HUDEP-2 (cell line): ENCODE data around the gene ERBB4.
"Not testable (repeated sequence)": the region's sequence is repeated elsewhere in the genome, so short reads cannot be mapped to it uniquely, and the experiment has no call there.

ENCODE experiments used
- DNase-seq, 76 experiments: peaks; one replicate each; lab custom pipeline; 2025; ENCODE audit not compliant: unreplicated experiment in 76 of 76; lab: John Stamatoyannopoulos, UW

The ERBB4 gene

DNA sequence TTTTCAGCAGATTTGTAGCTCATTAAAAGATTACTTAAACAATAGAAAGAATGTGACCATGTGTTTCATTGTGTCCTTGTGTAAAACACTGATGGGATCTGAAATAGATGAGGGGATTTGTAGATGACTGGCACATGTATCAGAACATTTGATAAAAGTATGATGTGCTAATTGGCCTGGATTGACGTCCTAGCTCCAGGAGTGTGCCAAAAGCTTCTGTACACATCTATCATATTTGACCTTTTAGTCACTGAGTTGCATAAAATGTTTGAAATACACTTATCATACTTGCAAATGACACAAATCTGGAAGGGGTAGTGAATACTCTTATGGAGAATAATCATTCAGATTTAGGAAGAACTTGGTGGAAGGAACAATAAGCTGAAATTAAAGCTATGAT is 778.5 kb downstream of the ERBB4 start:
- DNase-seq: no peak

DNA sequence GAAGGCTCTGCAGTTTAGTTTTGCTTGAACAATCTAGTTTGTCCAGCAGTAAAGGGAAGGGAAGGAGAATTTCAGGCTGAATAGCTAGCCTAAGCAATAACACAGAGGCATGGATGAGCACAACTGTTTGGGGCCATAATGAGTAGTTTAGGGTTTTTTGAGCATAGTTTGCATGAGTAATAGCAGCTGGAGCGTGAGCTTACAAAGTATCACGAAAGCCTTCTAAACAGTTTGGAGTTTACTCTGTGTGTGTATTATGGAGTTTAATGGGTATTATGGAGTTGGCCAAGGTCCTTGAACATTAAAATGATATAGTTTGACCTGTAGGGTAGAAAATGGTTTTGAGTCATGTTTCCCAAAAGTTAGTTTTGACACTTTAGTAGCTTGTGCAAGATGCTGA is 782.3 kb downstream of the ERBB4 start:
- DNase-seq: no peak

DNA sequence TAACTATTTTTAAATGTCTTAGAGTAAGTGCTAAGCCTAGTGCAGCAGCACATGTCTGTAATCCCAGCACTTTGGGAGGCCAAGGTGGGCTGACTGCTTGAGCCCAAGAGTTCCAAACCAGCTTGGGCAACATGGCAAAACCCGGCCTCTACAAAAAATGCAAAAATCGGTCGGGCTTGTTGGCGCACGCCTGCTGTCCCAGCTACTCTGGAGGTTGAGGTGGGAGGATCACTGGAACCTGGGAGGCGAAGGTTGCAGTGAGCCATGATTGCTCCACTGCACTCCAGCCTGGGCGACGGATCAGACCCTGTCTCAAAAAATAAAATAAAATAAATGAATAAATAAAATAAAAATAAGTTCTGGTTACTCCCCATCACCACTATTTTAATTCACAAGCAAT is 783.4 kb downstream of the ERBB4 start:
- DNase-seq: no peak

DNA sequence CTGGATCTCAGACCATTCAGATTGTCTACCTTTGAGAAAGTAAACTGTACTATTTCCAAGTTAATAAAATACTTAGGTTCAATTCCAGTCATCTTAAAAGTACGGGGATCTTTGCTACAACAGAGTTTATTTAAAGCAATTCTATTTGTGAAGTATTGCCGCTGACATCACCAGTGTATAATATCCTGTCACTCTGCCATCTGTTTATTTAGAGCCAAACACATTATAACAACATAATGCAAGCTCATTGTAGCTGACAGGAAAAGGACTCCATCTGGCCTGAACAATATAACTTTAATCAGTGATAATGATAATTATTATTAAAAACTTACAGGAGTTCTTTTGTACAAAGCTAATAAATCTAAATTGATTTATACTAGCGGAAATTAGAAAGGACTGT is 786.8 kb downstream of the ERBB4 start:
- no peak for DNase-seq

DNA sequence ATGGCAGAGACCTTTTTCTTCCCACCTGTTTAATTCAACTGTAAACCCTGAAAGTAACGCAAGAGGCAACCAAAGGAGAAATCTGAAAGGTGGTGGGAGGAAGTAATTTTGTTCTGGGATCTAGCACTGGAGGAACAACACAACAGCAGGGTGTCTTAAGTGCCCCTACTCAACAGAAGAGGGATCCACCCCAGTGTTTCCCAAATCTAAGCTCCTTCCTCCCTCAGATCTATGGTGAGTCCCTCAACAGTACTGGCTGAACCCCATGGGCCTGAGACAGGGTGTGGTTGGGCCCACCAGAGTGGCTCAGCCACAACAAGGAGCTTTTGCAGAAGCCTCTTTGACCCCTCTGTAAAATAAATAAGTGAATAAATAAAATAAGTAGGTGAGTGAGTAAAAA is 790.3 kb downstream of the ERBB4 start:
- no peak for DNase-seq

DNA sequence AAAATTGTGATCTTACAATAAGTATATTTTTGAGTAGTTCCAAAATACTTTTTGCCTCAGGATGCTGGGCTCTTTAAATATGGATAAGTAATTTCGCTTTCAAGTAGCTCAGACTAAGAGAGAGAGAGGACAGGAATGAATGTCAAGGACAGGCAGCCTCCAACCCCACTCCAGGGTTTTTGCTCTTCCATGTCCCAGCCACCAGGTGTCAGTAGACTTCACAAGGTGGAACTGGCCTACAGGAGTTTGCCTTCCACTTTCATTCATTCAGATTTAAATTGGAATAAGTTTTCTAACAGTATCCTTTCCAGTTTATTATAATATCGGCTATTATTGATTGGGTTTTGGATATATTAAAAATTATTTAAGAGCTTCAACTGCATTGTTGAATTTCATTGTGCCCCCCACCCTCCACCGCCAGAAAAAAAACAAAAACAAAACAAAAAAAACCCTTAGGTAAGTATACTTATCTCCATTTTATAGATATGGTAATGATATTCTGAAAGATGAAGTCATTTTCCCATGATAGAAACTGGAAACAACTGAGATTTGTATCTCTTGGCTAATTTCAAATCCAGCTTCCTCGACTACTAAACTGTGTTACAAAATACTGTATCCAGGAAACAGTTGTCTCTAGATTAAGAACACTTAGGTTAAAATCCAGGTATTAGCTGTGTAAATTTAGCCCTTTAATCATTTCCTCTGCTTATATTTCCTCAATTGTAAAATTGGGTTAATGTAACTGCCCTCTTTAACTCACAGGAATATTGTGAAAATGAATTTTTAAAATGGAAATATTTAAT is 793.1 kb downstream of the ERBB4 start:
- peak in 47 of 76 experiments; percentile 1 to 64 (median 22) for DNase-seq

DNA sequence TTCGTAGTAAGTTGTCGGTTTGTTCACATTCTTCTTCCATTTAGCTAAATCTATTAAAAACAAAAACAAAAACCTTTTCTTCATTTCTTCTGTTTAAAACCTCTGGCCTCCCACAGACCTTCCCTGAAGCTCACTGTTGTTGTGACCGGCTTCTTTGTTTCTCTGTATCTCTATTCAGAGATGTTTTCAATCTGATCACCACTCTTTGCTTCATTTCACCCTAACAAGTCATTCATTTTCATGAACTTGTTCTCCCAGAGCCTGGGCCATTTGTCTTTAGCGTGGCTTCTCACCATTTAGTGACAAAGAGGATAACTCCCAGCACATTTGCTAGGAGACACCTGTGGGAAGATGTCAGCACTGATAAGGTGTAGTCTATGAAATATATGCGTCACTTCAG is 794.2 kb downstream of the ERBB4 start:
- no peak for DNase-seq

DNA sequence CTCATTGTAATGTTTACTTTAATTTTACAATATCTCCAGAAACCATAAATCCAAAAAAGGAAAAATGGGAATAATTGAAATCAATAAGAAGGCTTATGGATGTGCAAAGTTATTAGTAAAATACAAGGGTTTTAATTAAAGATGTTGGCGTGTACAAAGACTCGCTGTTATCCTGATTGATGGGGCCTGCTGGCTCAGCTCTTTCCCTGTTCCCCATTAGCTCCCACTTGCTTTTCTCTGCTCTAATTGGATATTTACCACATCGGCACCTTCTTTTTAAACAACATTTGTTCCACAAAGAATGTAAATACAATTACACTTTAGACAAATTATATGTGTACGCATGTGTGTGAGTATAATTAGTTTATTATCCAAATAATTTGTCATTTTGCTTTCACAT is 796.6 kb downstream of the ERBB4 start:
- DNase-seq: no peak

DNA sequence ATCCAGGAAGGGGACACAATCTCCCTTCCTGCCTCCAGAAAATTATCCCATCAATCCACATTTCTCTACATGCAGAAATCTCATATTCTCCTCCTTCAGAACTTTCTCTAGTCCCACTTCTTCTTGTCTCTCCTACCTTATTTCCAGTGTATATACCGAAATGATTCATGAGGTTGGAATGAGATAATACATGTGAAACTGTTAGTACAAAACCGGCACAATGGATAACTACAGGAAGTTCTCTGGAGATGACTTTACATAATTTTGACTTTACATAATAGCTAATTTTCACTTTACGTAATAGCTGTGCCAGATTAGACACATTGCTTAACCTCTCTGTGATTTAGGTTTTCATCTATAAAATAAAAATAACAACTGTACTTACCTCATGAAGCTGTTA is 801.3 kb downstream of the ERBB4 start:
- no peak for DNase-seq

DNA sequence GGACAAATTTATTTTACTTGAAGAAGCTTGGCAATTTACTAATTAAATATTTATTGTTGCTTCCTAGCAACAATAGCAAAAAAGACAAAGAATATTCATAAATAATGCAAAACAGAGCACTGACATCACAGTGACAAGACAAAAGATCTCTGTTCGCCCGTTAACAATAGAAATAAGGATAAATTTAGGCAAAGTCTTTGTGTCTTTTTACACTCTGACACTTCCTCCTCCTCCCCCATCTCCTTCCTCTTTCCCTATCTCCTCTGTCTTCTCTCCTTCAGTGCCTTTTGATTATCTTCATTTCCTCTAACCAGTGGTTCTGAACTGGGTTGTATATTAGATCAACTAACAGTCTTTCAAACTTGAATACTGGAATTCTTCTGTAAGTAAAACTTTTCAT is 808.4 kb downstream of the ERBB4 start:
- DNase-seq: no peak

DNA sequence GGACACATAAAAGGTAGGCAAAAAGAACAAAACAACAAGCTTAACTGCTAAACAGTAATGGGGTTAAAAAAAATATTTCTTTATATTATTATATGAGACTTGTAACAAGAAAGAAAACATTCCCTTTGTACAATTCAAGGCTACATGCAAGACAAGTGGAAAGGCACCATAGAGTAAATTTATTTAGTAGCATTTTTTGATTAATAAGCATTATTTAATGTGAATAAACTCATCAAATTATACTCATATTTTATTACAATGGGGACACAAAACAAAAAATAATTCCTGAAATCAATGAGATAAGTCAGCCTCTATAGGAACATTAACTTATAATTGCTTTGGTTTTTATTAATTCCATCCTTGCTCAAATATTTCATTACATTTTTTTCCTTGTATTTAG is 809.2 kb downstream of the ERBB4 start:
- DNase-seq: no peak

DNA sequence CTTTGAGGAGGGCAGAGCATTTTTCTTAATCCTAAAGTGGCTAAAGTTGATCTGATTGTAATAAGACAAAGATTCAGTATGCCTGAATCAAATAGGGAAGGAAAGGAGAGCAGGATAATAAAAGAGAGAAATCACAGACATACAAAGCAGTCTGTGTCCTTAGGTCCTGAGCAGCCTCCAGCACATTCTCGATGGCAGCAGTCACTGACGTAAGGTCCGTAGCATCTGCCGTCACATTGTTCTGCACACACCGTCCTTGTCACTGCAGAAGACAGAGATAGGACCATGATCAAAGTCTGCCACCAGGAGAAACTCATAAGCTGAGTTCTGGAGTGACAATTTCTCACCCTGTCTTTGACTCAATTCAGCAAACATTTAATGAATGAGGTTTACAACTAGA is 813.7 kb downstream of the ERBB4 start:
- DNase-seq: no peak

DNA sequence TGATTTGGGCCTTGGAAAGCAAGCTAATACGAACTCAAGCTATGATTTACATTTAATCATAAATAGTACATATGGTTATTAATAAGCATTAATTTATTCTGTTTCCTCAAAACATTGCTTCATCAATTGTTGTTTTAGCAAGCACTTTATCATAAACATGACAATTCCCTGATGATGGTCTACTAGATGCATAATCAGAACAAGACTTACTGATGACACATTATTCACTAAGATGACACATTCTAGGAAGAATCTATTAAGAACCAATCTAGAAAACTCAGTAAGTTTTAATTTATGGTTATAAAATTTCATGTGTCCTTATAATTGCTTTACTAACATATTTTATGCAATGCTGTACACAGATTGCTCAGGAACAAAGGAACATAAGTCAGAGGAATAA is 815.2 kb downstream of the ERBB4 start:
- no peak for DNase-seq

DNA sequence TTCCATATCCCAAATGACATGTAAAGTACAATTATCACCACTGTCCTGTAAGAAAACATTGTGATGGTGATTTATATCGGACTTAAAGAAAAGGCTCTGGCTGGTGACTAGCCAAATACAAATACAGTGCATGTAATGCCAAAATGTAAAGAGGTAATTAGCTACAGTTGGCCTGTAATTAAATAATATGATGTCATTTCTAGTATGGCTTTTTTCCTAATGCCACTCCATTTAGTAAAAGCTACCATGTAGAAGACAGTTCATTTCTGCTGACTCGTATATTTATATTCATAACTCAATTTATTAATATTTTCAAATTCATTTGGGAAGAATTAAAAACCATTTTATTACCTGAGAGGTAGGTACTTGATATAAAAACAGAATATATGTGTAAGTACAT is 815.7 kb downstream of the ERBB4 start:
- DNase-seq: no peak

DNA sequence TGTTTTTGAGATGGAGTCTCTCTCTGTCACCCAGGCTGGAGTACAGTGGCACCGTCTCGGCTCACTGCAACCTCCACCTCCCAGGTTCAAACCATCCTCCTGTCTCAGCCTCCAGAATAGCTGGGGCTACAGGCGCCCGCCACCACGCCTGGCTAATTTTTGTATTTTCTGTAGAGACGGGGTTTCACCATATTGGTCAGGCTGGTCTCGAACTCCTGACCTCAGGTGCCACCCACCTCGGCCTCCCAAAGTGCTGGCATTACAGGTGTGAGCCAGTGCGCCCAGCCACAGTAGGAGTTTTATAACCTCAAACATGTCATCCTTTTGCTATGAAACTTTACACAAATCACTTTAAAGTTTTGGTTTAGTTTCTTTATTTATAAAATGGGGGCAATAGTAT is 816.7 kb downstream of the ERBB4 start:
- DNase-seq: not testable (repeated sequence)

DNA sequence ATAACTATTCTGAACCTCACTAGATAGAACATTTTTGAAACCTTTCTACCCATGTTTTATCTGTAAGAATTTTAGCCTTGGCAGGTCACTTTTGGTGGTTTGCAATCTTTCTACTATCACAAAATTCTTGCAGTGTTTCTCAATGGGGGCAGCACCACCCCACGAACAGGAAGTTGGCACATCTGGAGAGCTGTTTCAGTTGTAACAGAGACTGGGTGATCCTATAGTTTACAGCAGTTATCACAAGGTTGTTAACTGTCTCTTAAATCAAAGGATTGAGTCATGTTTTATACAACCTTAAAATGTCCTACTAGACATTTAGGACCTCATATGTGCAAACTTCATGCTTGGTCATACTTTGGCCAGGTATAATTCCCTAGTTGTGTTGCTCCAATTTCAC is 829.2 kb downstream of the ERBB4 start:
- DNase-seq: no peak

DNA sequence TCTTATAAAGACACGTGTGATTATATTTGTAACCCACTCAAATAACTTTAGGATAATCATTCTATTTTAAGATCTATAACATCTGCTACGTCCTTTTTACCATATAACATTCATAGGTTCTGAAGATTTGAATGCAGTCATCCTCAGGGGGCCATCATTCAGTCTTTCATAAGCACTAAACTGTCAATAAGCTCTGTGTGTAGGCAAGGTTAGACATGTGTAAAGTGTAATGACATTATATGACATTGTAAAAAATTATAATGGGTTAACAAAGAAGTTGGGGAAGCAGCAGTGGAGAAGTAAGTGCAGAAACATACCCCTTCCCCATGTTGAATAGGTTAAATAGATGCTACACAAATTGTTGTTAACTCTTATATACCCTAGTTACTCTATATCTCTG is 845.9 kb downstream of the ERBB4 start:
- DNase-seq: no peak

DNA sequence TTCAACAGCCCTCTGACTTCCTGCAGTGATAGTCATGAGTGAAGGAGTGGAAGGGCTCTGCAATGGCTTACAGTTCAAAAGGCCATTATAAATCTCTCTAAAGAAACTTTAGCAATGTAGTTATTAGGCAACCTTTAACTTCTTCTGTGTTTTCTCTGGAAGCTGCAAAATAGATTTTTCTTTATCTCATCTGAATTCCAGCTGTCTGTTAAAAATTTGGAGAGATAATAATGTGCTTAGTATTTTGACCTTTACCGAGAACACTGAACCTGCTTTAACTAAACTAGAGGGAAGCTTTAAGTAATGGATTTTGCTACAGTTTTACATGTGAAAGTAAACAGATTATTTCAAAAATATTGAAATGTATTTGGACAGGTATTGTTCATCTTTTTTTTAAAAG is 847.9 kb downstream of the ERBB4 start:
- DNase-seq: no peak

DNA sequence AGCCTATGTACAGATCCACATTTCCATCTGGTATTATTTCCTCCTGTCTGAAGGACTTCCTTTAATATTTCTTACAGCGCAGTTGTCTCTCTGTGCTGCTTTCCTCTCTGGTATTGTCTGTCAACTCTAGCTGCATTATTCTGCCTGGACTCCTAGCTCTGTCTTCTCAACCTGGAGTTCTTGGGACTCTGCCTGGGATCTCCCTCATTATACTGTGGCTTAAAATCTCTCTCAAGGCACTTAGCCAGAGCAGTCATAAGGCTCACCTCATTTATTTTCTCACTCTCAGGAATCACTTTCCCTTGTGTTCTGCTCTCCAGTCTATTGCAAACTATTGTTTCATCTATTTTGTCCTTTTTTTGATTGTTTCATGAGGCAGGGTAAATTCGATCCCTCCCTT is 850.4 kb downstream of the ERBB4 start:
- no peak for DNase-seq

DNA sequence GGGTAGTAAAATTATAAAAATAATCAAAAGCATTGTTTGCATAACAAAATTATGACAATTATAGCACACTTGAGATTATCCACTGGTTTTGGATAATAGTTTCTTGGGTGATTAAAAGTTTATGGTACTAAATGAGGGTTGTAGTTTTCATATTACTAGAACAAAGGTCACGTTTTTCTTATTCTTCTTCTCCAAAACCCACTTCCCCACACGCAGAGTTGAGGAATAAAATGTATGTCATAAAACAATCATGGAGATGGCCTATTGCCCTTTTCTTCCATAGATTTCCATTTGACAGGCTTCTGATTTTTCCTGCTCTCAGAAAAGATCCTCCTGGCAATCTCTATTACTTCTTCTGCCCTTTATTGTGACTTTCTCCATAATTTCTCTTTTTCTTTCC is 863.9 kb downstream of the ERBB4 start:
- no peak for DNase-seq

DNA sequence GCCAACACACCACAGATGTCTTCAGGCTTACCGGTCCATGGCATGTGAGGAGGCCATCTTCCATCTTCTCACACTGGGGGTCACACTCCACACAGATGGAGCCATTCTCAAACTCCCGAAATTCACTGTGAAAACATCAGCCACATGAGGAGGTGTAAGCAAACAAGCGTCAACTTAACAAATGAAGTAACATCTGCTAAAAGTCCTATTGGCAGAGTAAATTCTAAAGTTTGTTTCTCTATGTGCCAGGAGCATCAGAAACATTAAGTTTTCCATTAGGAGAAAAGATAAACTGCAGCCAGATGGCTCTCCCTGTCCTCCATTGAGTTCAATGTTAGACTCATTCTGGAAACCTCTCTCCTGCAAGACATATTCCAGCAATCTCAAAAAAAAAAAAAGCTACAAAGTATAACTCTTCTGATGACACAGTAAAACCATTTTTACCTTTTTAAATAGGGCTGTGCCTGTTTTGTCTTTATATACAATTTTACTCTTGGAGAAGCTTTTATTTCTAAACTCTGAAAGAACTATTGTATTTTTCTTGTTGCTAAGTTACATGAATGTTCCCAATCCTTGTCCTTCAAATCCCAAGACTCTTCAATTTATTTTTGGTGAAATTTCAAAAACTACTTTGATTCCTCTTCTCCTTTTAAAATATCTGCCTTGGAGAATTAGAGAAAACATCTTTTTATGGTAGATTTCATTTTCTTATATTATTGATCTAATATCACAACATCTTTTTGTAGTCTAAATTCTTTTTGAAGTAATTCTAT is 865.3 kb downstream of the ERBB4 start:
- no peak for DNase-seq

DNA sequence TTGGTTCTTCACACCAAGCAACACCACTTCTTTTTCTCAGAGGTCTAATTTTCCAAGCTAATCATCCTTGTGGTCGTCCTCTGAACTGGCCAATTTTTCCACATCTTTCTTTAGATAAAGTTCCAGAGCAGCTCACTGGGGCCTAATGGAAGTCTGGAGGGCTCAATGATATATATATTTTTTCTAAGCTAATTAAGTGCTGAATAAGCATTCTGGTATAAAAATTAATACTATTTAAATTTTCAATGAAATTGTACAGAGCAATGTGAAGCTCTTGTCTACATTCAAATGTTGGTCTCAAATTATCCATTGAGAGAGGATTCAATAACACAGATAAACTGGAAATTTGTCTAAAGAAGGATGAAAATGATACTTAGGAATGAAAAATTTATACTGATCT is 866.6 kb downstream of the ERBB4 start:
- DNase-seq: no peak
